Skin epidermis (tissue), 12 donors: ENCODE results near the gene CASP2.

Experiments
- H3K27ac ChIP-seq, 21 experiments: fragments of 200-600 bp; sonication (generic) in 11 of 21; one replicate each; pipeline ENCODE4 v1.5.0; 2020; ENCODE audit warnings: mild to moderate bottlenecking in 3 of 21, inconsistent platforms in 2 of 21, moderate library complexity in 2 of 21
- H3K4me3 ChIP-seq, 7 experiments: fragments of 200-600 bp; sonication (generic) in 2 of 7; one replicate each; pipeline ENCODE4 v1.5.0; 2020; ENCODE audit warnings: inconsistent platforms in 2 of 7, mild to moderate bottlenecking in 2 of 7, moderate library complexity in 1 of 7

CASP2 gene

DNA sequence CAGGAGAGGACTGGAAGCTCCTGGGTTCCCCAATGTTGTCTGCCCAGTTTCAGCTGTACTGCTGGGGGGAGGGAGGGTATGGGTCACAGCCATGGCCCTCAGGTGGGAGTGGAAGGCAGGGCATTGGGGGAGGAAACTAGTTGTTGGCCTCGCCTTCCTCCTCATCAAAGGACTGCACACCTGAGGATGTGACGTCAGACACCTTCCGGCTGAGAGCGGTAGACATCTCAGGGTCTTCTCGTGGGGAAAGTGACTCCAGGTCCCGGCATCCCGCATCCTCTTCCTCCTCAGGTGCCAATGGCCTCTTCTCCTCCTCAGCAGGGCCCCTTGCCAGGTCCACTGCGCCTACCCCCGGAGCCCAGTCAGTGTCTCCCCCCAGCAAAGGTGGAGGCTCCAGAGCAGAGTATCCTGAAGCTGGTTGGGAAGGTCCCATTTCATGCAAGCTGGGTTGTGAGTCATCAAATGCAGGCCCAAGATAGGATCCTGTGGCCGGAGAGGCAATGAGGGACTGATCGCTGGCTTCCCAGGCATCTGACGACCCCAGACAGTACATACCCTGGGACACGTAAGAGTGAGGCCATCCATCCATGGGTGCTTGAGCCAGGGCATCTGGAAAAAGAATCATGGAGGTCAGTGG lies 68.4 kb downstream of the CASP2 start:
- H3K27ac ChIP-seq, result no peak overlapping the region

More for the DNA sequence above, 68.4 kb downstream of the CASP2 start:
- H3K4me3 ChIP-seq, result no peak overlapping the region
